ENCODE results near the gene TMEFF1.

- TF ChIP-seq CTCF (optimal IDR thresholded peaks at IDR 0.05 in 1 of 3, IDR thresholded peaks at IDR 0.05 in 1 of 3, conservative IDR thresholded peaks at IDR 0.05 in 1 of 3; ENCODE audit: extremely low read depth in 1 of 3, insufficient read depth in 2 of 3, low read length in 3 of 3) (no peak), EZH2 (IDR thresholded peaks at IDR 0.05; ENCODE audit: low read length) (no peak)
Observed at GRCh38 chr9:100581081-100581480, 108.1 kb downstream of the TMEFF1 start.
